GM12874 (cell line): Measurements from ENCODE around the gene TENM4.

Experiments
- CTCF ChIP-seq: IDR thresholded peaks from 2 replicates; pipeline ENCODE4 v1.5.1; 2011; ENCODE audit warnings: low read depth, mild to moderate bottlenecking, control low read depth, low read length, moderate library complexity; ENCODE audit not compliant: insufficient read depth

The TENM4 gene

GRCh38 chr11:79062814-79063762 lies 377.7 kb downstream of the TENM4 start:
- 0 out of 2 replicates have a peak, but pooled peaks have one; percentile 10 for TF ChIP-seq CTCF

- no peak for TF ChIP-seq CTCF
These were observed 380.5 kb downstream of the TENM4 start for GRCh38 chr11:79060081-79060953.

GRCh38 chr11:79059141-79059540 lies 381.7 kb downstream of the TENM4 start:
- no peak for TF ChIP-seq CTCF

- no peak for TF ChIP-seq CTCF
These were observed 384.8 kb downstream of the TENM4 start for GRCh38 chr11:79055856-79056631.

- no peak for TF ChIP-seq CTCF
These were observed 386.2 kb downstream of the TENM4 start for GRCh38 chr11:79054636-79055035.

GRCh38 chr11:79052544-79052943 lies 388.3 kb downstream of the TENM4 start:
- 0 out of 2 replicates have a peak, but pooled peaks have one; percentile 18 for TF ChIP-seq CTCF
